Measurements from ENCODE around the gene C9orf78. TPM values are rescaled to one million over a fixed set of nuclear protein-coding genes. Genes with fewer than 3 reads are reported as not detected.

Gene C9orf78
- total RNA-seq (10 to 100 TPM; 71.4 to 76.4 TPM), polyA plus RNA-seq (249 TPM)

GRCh38 chr9:129835128-129835859 lies at the start of gene C9orf78, which contains the start of gene USP20:
Gene C9orf78 (minus strand): TSS chr9:129835275. CDS start chr9:129835221, 54 bp downstream.
Gene USP20 (plus strand): TSS chr9:129835458. CDS start chr9:129852556, 17,098 bp downstream.
- CTCF ChIA-PET: interaction anchor here (1.0 to 2.0 kb wide), 4 partner anchors 9 to 52 kb away, joined by 4 to 7 read pairs (median 6); no protein-coding TSS in a partner anchor
- Mint-ChIP-seq H3K27ac (peak within 1 kb of the TSS; percentile 95 to 100 (median 99)), H3K4me1 (peaks cover 52 to 66% (median 64%) of the 10 kb centered on the region in 3 donors), H3K4me3 (peak within 1 kb of the TSS; percentile 96 to 100 (median 99)), H3K27me3 (no peaks in the 10 kb centered on the region), H3K36me3 (peaks cover 4 to 70% (median 10%) of the 10 kb centered on the region in 3 donors), H3K9me3 (no peaks in the 10 kb centered on the region)
- peak within 1 kb of the TSS; percentile 93 for H3K27ac ChIP-seq (ENCODE audit: low read depth, low read length)
- H3K36me3 ChIP-seq (ENCODE audit: insufficient read depth, low read length): peaks cover 36% of the 10 kb centered on the region
- H3K4me3 ChIP-seq (ENCODE audit: low read length): peak within 1 kb of the TSS; percentile 94
- DNase-seq: peak; percentile 95 to 98 (median 98)
- H3K9me3 ChIP-seq (ENCODE audit: low read length): no peaks in the 10 kb centered on the region
- POLR2A ChIA-PET: interaction anchor here (0.6 to 1.9 kb wide), 10 partner anchors 11 to 227 kb away, joined by 3 to 15 read pairs (median 5); partner anchors contain the start of genes TOR1A and TOR1B
- peaks cover 55% of the 10 kb centered on the region for H3K4me1 ChIP-seq (ENCODE audit: insufficient read depth, low read length)
- H3K27me3 ChIP-seq (ENCODE audit: insufficient read depth, low read length, poor library complexity, severe bottlenecking): no peaks in the 10 kb centered on the region

DNA sequence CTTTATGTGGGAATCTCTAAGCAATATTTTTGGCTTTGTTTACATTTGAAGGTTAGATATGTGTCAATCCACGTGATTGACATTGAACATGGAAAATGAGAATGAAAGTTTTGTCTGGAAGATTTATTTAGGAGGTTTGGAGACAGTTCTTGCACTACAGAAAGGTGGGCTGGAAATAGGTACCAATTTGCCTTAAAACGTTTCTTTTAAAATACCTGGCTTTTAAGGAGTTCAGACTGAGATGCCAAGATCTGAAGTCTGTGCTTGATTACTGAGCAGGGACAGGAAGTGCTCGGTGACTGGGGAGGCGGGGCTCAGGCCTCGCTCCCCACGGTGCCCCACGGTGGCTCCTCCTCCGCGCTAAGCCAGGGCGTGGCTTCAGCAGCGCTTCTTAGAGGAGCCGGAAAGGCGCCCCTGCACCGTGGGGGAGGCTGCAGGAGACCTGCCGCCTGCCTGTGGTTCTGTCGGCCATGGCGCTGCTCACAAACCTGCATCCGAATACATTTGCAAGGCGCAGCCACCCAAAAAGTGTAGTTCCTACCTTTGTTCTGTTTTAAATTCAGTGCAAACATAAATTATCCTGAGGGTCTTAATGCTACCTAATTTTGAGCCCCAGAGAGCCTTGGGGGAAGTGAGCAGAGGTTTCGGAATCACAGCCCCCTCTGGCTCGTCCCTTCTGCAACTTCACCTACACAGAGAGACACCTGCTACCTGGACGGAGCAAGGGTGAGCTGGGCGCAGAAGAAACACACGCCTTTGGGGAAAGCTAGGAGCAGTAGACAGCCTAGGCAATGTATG lies 49.3 kb upstream of the C9orf78 start:
- H3K4me3 ChIP-seq (ENCODE audit: low read length): peak overlapping the region; percentile 73
- peak overlapping the region; percentile 91 for H3K27ac ChIP-seq (ENCODE audit: low read depth, low read length)
- H3K27ac Mint-ChIP-seq: peak overlapping the region; percentile 97 to 100 (median 100)
- H3K4me3 Mint-ChIP-seq: peak overlapping the region; percentile 83 to 96 (median 89)
- H3K9me3 Mint-ChIP-seq: no peaks in the 10 kb centered on the region
- no peaks in the 10 kb centered on the region for H3K9me3 ChIP-seq (ENCODE audit: low read length)
- H3K4me1 ChIP-seq (ENCODE audit: insufficient read depth, low read length): peaks cover 45% of the 10 kb centered on the region
- peaks cover 0 to 17% of the 10 kb centered on the region in 2 donors for H3K27me3 Mint-ChIP-seq
- CTCF ChIA-PET: interaction anchor here (0.8 to 5.9 kb wide), 31 partner anchors 11 to 217 kb away, joined by 3 to 36 read pairs (median 5); partner anchors contain the start of genes C9orf78, TOR1B and USP20
- POLR2A ChIA-PET: interaction anchor here (1.2 to 1.4 kb wide), 4 partner anchors 21 to 155 kb away, joined by 5 to 13 read pairs (median 8); no protein-coding TSS in a partner anchor
- peaks cover under 1 to 25% (median 2%) of the 10 kb centered on the region in 3 donors for H3K36me3 Mint-ChIP-seq
- H3K4me1 Mint-ChIP-seq: peaks cover 50 to 69% (median 59%) of the 10 kb centered on the region in 3 donors
- peaks cover 24% of the 10 kb centered on the region for H3K36me3 ChIP-seq (ENCODE audit: insufficient read depth, low read length)
- no peaks in the 10 kb centered on the region for H3K27me3 ChIP-seq (ENCODE audit: insufficient read depth, low read length, poor library complexity, severe bottlenecking)
- peak; percentile 93 to 97 (median 95) for DNase-seq

- Histone ChIP-seq H3K4me1 (ENCODE audit: insufficient read depth, low read length) (peaks cover 33% of the 10 kb centered on the region), H3K4me3 (ENCODE audit: low read length) (no peak overlapping the region), H3K27me3 (ENCODE audit: insufficient read depth, low read length, poor library complexity, severe bottlenecking) (no peaks in the 10 kb centered on the region), H3K9me3 (ENCODE audit: low read length) (no peaks in the 10 kb centered on the region), H3K27ac (ENCODE audit: low read depth, low read length) (peak overlapping the region; percentile 57), H3K36me3 (ENCODE audit: insufficient read depth, low read length) (peaks cover 32% of the 10 kb centered on the region)
- Mint-ChIP-seq H3K4me1 (peaks cover 35 to 55% (median 45%) of the 10 kb centered on the region in 3 donors), H3K4me3 (peak overlapping the region in 1 of 7 donors; percentile 66), H3K27me3 (peaks cover 0 to 5% of the 10 kb centered on the region in 2 donors), H3K36me3 (peaks cover 0 to 34% (median 0%) of the 10 kb centered on the region in 3 donors), H3K27ac (peak overlapping the region in 5 of 8 donors; percentile 21 to 89 (median 60)), H3K9me3 (no peaks in the 10 kb centered on the region)
- DNase-seq: no peak
- ChIA-PET CTCF (interaction anchor here (1.4 kb wide), 1 partner anchor 8 kb away, joined by 3 read pairs; no protein-coding TSS in a partner anchor), POLR2A (interaction anchor here (0.6 kb wide), 1 partner anchor 158 kb away, joined by 6 read pairs; no protein-coding TSS in a partner anchor)
Observed at GRCh38 chr9:129881547-129882324, 46.7 kb upstream of the C9orf78 start.

DNA sequence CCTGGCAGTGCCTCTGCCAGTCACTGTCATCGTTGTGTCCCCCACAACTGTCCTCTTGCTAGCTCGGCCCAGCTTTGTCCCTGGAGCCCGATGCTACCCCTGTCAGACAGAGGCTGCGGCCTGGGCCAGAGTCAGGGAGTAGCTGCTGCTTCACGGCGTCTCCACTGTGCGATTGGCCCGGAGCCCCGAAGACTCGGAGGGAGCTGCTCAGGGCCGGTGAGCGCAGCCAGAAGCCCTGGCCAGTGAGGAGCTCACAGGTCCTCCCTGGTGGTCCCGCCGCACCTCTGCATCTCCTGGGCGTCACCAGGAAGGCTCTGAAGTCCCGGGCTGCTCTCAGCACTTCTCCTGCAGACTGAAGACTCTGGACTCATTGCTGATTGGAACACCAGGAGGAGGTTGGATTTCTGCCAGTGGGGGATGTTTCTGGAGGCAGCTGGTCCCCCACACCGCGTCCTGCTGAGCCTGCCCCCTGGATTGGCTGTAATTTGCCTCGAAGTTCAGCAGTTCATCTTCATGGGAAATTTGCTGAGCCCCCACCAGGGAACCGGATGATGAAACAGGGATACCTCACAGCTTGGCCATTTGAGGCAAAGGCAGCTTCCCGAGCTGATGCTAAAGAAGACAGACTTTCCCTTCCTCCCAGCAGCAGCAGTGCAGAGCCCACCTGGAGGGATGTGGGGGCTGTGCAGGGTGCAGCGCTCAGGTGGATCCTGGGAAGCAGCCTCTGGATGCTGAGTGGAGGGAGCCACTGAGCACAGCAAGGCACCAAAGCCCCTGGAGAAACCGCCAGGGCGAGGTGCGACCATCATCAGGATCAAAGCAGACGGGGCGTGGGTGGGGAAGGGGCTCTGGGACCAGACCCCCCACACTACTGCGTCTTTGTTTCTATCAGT lies 45.8 kb upstream of the C9orf78 start:
- Histone ChIP-seq H3K4me3 (ENCODE audit: low read length) (no peak overlapping the region), H3K9me3 (ENCODE audit: low read length) (no peaks in the 10 kb centered on the region), H3K27me3 (ENCODE audit: insufficient read depth, low read length, poor library complexity, severe bottlenecking) (no peaks in the 10 kb centered on the region), H3K4me1 (ENCODE audit: insufficient read depth, low read length) (peaks cover 32% of the 10 kb centered on the region), H3K27ac (ENCODE audit: low read depth, low read length) (peak overlapping the region; percentile 57), H3K36me3 (ENCODE audit: insufficient read depth, low read length) (peaks cover 37% of the 10 kb centered on the region)
- Mint-ChIP-seq H3K36me3 (peaks cover 0 to 40% (median 0%) of the 10 kb centered on the region in 3 donors), H3K9me3 (no peaks in the 10 kb centered on the region), H3K27me3 (peaks cover 0 to 5% of the 10 kb centered on the region in 2 donors), H3K4me3 (peak overlapping the region in 1 of 7 donors; percentile 6), H3K27ac (peak overlapping the region in 4 of 8 donors; percentile 43 to 82 (median 52)), H3K4me1 (peaks cover 33 to 53% (median 41%) of the 10 kb centered on the region in 3 donors)
- ChIA-PET CTCF (interaction anchor here (1.3 kb wide), 1 partner anchor 50 kb away, joined by 3 read pairs; no protein-coding TSS in a partner anchor), POLR2A (no interaction called here)
- DNase-seq: peak in 1 of 5 donors; percentile 39

DNA sequence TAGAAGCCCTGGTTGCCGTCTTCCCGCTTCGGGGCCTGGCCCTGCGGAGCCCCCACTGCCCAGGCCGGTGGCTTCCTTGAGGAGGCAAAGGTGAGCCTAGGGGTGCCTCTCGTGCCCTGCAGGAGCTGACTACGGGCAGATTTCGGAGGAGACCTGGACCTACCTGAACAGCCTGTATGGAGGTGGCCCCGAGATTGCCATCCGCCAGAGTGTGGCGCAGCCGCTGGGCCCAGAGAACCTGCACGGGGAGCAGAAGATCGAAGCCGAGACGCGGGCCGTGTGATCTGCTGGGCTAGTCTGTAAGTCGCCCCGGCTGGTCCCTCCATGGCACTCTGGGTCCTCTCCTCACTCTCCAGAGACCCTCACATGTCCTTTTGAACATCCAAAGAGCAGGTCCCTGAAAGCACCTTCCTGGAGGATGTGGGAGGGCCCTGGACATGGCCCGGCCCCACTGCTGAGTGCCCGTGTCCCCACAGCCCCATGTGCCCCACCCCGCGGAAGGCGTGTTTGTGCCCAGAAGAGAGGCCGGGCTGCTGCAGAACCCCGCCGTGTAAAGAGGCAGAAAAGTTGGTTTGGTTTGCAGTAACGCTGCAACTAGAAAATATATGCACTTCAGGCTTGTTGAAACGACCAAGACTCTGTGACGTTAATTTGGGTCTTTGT lies 45.0 kb upstream of the C9orf78 start:
- Histone ChIP-seq H3K4me1 (ENCODE audit: insufficient read depth, low read length) (peaks cover 27% of the 10 kb centered on the region), H3K27ac (ENCODE audit: low read depth, low read length) (no peak overlapping the region), H3K36me3 (ENCODE audit: insufficient read depth, low read length) (peaks cover 45% of the 10 kb centered on the region), H3K9me3 (ENCODE audit: low read length) (no peaks in the 10 kb centered on the region), H3K27me3 (ENCODE audit: insufficient read depth, low read length, poor library complexity, severe bottlenecking) (no peaks in the 10 kb centered on the region), H3K4me3 (ENCODE audit: low read length) (no peak overlapping the region)
- peak overlapping the region in 5 of 8 donors; percentile 17 to 82 (median 45) for H3K27ac Mint-ChIP-seq
- peaks cover 34 to 47% (median 34%) of the 10 kb centered on the region in 3 donors for H3K4me1 Mint-ChIP-seq
- ChIA-PET POLR2A (no interaction called here), CTCF (interaction anchor here (1.3 kb wide), 1 partner anchor 49 kb away, joined by 3 read pairs; no protein-coding TSS in a partner anchor)
- H3K9me3 Mint-ChIP-seq: no peaks in the 10 kb centered on the region
- DNase-seq: no peak
- peak overlapping the region in 2 of 7 donors; percentile 6 to 66 for H3K4me3 Mint-ChIP-seq
- peaks cover 0 to 47% (median 0%) of the 10 kb centered on the region in 3 donors for H3K36me3 Mint-ChIP-seq
- H3K27me3 Mint-ChIP-seq: peaks cover 0 to 2% of the 10 kb centered on the region in 2 donors

- Histone ChIP-seq H3K4me1 (ENCODE audit: insufficient read depth, low read length) (peaks cover 22% of the 10 kb centered on the region), H3K27me3 (ENCODE audit: insufficient read depth, low read length, poor library complexity, severe bottlenecking) (no peaks in the 10 kb centered on the region), H3K4me3 (ENCODE audit: low read length) (no peak overlapping the region), H3K27ac (ENCODE audit: low read depth, low read length) (no peak overlapping the region), H3K9me3 (ENCODE audit: low read length) (no peaks in the 10 kb centered on the region), H3K36me3 (ENCODE audit: insufficient read depth, low read length) (peaks cover 54% of the 10 kb centered on the region)
- Mint-ChIP-seq H3K4me1 (peaks cover 28 to 46% (median 28%) of the 10 kb centered on the region in 3 donors), H3K27ac (peak overlapping the region in 4 of 8 donors; percentile 43 to 56 (median 48)), H3K36me3 (peaks cover 0 to 50% (median 0%) of the 10 kb centered on the region in 3 donors), H3K27me3 (peaks cover 0 to 2% of the 10 kb centered on the region in 2 donors), H3K4me3 (no peak overlapping the region), H3K9me3 (no peaks in the 10 kb centered on the region)
- ChIA-PET POLR2A (interaction anchor here (0.5 kb wide), 1 partner anchor 98 kb away, joined by 3 read pairs; no protein-coding TSS in a partner anchor), CTCF (no interaction called here)
- no peak for DNase-seq
Observed at GRCh38 chr9:129879103-129879699, 44.1 kb upstream of the C9orf78 start.
